ENCODE data around the gene CFAP92. TPM values are rescaled to one million over a fixed set of nuclear protein-coding genes. Genes with fewer than 3 reads are reported as not detected.

The CFAP92 gene
- total RNA-seq, 1 experiment from 2014 or later: 0.16 TPM

DNA sequence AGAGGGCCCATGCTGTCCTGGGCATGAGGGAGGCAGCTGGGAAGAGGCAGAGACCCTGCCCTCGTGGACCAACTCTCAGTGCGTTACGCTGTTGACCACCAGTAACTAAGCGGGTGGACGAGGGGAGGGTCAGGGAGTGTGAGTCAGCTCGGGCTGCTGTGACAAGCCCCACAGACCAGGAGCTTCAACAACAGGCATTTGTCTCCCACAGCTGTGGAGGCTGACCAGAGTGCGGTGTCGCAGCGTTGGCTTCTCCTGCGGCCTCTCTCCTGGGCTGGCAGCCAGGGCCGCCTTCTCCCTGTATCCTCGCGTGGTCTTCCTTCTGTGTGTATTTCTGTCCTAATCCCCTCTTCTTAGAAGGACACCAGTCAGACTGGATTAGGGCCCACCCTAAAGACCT lies 20.3 kb upstream of the CFAP92 start:
- no peak for DNase-seq (ENCODE audit: low read depth, low spot score)
- in situ Hi-C loops (cut with HindIII; ENCODE audit: low pct_unique_long_range_greater_than_20kb, low sequenced_read_pairs): no loop called here

DNA sequence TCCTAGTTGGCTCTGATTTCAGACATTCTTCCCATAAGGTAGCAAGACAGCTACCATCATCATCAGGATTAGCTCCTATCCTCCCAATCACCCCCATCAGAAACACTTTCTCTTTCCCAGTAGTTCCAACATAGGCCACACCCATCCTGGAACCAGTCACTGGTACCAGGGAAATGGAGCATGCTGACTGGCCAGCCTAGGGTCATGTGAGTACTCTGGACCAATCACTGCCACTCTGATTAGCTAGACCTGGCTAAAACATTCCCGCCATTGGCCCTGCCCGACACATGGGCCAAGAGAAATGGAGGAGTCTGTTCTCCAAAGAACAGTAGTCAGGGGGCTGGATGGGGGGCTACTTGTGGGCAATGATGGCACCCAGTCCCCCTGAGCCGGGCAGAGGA lies 19.6 kb upstream of the CFAP92 start:
- in situ Hi-C loops (cut with HindIII; ENCODE audit: low pct_unique_long_range_greater_than_20kb, low sequenced_read_pairs): no loop called here
- peak; percentile 38 for DNase-seq (ENCODE audit: low read depth, low spot score)

DNA sequence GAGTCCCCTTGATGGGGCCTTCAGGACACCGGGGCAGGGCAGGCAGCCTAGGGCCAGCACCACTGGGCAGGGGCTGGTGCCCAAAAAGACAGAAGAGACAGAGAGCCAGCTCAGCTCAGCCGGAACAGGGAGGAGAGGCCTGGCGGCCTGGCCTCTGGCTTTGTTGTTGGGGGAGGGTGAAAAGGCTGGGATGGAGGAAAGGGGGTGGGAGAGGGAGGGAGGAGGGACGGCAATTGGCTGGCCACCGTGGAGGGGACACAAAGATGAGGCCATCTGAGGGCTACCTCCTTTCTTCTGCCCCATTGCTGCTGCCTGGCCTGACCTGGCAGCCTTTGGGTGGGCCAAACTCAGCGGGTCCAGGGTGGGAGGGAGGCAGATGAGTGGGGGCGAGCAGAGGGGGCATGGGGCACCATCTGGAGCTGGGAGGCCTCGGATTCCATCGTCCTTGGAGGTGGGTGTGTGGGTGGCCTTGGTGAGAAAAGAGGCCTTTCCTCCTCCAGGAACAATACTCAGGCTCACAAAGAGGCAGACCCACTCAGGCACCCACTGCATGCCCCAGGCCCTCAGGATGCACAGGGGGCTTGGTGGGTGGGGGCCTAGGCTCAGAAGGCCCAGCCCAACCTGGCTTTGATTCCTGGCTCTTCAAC lies 16.6 kb upstream of the CFAP92 start:
- no peak for DNase-seq (ENCODE audit: low read depth, low spot score)
- in situ Hi-C loops (cut with HindIII; ENCODE audit: low pct_unique_long_range_greater_than_20kb, low sequenced_read_pairs): no loop called here

DNA sequence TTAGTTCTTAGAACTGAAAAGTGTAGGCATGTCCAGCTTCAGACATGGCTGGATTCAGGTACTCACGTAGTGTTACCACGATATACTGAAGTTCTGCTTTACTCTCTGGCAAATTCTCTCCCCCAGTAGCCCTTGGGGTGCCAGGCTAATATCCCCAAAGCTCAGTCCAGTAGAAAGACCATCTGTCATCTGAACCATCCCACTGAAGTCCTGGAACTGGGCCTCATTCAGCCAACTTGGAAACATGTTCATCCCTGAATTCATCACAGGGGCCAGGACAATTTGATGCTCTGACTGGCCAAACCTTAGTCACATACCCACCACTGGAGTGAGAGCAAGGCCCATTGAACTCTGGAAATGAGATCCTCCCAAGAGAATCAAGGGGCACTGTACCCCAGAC lies 15.4 kb upstream of the CFAP92 start:
- in situ Hi-C loops (cut with HindIII; ENCODE audit: low pct_unique_long_range_greater_than_20kb, low sequenced_read_pairs): no loop called here

DNA sequence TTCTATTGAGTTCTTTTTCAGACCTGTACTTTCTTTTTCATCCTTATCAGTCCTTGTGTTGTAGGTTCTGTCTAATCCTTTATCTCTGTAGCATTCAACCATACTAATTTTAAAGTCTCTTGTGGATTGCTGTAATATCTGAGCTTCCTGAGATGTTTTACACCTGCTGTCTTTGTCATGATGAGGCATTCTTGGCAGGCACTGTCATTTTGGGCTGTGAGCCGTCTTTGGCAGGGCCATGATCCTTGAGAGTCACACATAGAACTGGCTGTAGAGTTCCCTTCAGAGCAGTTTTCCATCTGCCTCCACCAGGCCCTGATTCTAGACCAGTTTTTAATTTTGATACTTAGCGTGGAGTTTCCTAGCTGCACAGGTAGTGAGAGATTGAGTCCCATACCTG lies 13.9 kb upstream of the CFAP92 start:
- no peak for DNase-seq (ENCODE audit: low read depth, low spot score)
- in situ Hi-C loops (cut with HindIII; ENCODE audit: low pct_unique_long_range_greater_than_20kb, low sequenced_read_pairs): no loop called here

More for the DNA sequence above, 15.4 kb upstream of the CFAP92 start:
- DNase-seq (ENCODE audit: low read depth, low spot score): no peak

DNA sequence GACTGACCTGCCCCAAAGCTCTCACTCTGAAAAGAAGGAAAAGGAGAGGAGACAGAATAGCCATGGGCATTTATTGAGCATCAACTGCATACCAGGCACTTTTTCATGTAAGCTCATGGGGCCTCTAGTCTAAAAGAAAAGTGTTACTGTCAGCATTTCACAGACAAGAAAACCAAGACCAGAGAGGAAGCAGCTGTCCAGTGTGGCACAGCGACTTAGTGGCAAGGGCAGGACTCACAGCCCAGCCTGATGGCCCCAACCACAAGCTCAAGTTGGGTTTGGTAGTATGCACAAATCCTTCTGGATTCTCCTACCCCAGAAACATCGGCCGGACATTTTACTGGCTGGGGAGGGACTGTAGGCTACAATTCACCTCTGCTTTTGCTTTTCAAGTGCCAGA lies 13.0 kb upstream of the CFAP92 start:
- no peak for DNase-seq (ENCODE audit: low read depth, low spot score)
- in situ Hi-C loops (cut with HindIII; ENCODE audit: low pct_unique_long_range_greater_than_20kb, low sequenced_read_pairs): no loop called here

DNA sequence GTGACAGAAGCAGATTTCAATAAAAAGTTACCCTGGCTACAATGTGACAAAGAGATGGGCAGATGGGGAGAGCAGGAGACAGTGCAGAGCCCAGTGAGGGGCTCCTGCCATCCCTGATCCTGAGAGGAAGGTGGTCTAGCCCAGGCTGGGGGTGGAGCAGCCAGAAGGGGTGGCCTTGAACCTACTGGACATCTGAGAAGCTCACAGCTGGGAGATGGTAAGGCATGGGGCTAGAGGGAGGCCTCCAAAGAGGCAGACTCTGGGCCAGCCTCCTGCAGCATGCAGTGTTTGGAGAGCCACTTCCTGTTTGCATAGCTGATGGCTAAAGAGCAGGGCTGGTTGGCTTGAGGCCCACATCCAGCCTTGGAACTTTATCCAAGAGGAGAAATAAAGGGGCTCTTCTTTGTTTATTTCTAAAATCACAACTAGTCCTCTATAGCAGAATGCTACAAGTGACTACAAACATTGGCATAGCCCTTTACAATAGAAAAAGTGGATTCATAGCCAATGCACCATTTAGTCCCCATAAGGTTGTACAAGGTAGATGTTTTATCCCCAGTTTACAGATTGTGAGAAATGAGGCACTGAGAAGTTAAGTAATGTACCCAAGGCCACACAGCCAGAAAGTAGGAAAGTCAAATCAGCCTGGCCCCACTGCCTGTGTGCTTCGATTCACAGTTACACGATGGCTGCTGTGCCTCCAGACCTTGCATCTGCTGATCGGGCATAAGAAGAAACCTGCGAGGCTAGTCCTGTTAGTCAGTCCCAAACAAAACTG lies 11.8 kb upstream of the CFAP92 start:
- no peak for DNase-seq (ENCODE audit: low read depth, low spot score)
- in situ Hi-C loops (cut with HindIII; ENCODE audit: low pct_unique_long_range_greater_than_20kb, low sequenced_read_pairs): no loop called here

DNA sequence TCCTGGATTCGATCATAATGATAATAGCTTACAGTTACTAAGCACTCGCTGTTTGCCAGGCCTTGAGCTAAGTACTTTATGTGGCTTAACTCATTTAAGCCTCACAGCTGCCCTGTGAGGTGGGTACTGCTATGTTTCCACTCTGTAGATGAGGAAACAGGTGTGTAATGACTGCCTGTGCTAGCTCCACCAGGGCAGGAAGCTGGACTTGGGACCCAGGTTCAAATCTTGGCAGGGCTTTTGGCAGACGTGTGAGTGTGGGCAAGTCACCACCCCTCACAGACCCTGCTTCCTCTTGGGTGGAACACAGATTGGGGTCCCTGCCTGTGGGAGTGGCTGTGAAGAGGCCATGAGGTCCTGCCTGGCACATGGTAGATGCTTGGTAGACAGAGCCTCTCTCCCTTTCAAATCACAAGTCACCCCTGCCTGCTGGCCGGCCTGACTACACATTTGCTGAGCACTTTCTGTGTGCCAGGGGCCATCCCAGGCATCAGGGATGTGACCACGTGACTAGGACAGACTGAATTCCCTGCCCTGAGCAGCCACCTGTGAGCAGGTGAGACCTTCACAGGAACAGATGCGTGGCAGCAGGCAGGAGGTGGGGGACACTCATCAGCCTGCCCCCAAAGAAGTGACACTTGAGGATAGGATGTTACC lies 10.9 kb upstream of the CFAP92 start:
- in situ Hi-C loops (cut with HindIII; ENCODE audit: low pct_unique_long_range_greater_than_20kb, low sequenced_read_pairs): no loop called here

GRCh38 chr3:129003578-129004112 lies 9.8 kb upstream of the CFAP92 start:
- no peak for DNase-seq (ENCODE audit: low read depth, low spot score)
- in situ Hi-C loops (cut with HindIII; ENCODE audit: low pct_unique_long_range_greater_than_20kb, low sequenced_read_pairs): no loop called here

More for the DNA sequence above, 10.9 kb upstream of the CFAP92 start:
- DNase-seq (ENCODE audit: low read depth, low spot score): no peak

DNA sequence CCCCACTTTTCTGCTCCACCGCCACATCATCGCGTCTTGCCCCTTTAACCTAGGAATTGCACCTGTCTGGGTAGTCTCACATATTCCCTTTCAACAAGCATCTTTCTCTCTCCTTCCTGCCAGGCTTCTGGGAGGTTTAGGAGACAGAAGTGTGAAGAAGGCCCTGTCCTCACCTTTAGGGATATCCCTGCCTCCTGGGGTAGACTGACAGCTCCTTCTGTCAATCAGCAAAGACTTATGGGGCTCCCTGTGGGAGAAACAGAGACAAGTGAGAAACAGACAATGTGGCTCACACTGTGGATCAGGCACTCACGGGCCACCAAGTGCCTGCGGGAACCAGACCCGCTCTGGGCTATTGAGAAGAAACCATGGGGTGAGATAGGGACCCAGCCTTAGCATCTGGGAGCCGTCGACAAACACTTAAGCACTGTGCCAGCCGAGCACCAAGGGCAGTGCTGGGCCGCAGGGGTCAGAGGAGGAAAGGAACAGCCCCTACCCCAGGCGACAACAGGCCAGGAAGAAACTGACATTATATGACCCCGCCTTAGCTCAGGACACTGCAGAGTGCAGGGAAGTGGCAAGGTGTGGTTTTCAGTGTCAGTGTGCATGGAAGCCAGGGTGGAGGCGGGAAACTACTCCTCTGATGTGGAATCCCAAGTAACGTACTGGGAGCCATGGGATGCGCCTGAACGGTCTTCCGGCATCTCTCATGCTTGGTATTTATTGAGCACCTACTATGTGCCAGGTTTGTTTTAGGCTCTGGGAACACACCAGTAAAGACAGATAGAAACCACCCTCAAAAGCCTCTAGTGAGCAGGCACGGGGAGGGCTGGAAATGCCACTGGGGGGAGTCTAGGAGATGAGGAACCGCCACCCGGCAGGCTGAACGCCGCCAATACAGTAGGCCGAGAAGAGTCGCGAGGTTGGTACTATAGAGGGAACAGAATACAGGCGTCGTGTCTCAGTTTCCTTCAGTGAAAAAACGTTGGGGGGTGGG lies 9.0 kb upstream of the CFAP92 start:
- in situ Hi-C loops (cut with HindIII; ENCODE audit: low pct_unique_long_range_greater_than_20kb, low sequenced_read_pairs): no loop called here
- DNase-seq (ENCODE audit: low read depth, low spot score): no peak

DNA sequence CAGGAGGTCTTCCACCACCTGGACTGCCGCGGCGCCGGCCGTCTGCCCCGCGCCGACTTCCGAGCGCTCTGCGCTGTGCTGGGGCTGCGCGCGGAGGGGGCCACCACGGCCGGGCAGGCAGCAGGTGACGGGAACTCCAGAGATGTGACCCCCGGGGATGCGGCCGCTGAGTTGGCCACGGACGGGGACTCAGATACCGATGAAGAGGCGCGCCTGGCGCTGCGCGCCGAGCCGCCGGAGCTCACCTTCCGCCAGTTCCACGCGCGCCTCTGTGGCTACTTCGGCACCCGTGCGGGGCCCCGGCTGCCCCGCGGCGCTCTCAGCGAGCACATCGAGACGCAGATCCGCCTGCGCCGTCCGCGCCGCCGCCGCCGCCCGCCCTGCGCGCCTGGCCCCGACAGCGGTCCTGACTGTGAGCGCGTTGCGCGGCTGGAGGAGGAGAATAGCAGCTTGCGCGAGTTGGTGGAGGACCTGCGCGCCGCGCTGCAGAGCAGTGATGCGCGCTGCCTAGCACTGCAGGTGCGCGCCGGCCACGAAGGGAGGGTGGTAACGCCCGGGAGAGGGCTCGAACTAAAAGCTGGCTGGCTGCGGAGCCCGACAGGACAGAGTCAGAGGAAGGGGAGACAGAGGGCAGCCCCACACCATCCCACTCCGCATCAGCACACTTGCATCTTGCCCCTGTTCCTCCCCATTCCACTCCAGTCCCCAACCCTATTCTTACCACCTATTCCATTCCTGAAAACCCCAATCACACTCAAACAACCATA lies 8.1 kb upstream of the CFAP92 start:
- DNase-seq (ENCODE audit: low read depth, low spot score): no peak
- in situ Hi-C loops (cut with HindIII; ENCODE audit: low pct_unique_long_range_greater_than_20kb, low sequenced_read_pairs): no loop called here

GRCh38 chr3:129001101-129001805 lies 7.4 kb upstream of the CFAP92 start, which contains the start of gene EFCC1:
EFCC1 (plus strand) TSS chr3:129001304; CDS start chr3:129001629, 325 bp downstream.
- in situ Hi-C loops (cut with HindIII; ENCODE audit: low pct_unique_long_range_greater_than_20kb, low sequenced_read_pairs): no loop called here

DNA sequence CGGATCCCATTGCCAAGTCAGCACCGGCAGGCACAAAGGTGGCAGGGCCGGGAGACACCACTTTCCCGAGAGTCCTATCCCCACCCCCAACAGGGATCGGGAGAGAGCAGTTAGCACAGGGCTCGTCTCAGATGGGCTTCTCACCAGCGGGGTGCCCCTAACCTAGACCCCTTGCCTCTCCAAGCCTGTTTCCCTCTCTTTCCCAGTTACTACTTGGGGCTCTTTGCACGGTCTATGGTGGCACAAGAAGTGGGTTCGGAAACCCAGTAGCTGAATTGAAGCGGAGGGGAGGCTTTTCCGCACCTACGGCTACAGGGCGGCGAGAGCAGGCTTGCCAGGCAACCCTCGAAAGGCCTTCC lies 6.8 kb upstream of the CFAP92 start:
- no peak for DNase-seq (ENCODE audit: low read depth, low spot score)
- in situ Hi-C loops (cut with HindIII; ENCODE audit: low pct_unique_long_range_greater_than_20kb, low sequenced_read_pairs): no loop called here

More at GRCh38 chr3:129001101-129001805, 7.4 kb upstream of the CFAP92 start, which contains the start of gene EFCC1:
- peak; percentile 37 for DNase-seq (ENCODE audit: low read depth, low spot score)

DNA sequence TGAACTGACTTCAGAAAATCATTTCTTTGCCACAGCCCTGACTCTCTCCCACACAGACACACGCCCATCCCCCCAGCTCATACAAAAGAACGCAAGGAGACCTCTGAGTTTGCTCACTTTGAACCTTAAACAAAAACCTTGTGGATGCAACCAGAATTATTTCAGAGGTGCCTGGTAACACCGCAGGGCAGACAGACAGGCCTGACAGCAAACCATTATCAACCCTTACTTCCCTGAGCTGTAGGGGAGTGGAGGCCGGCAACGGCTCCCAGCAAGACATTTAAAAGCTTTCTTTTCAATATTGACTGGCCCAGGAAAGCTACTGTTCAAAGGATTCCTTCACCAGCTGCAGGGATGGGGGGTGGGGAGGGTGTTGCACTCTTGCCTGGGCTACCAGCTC lies 5.2 kb upstream of the CFAP92 start:
- no peak for DNase-seq (ENCODE audit: low read depth, low spot score)
- in situ Hi-C loops (cut with HindIII; ENCODE audit: low pct_unique_long_range_greater_than_20kb, low sequenced_read_pairs): loop anchor here (10.0 kb wide), 1 partner anchor 126 kb away; the partner anchor contains the start of gene RAB43

DNA sequence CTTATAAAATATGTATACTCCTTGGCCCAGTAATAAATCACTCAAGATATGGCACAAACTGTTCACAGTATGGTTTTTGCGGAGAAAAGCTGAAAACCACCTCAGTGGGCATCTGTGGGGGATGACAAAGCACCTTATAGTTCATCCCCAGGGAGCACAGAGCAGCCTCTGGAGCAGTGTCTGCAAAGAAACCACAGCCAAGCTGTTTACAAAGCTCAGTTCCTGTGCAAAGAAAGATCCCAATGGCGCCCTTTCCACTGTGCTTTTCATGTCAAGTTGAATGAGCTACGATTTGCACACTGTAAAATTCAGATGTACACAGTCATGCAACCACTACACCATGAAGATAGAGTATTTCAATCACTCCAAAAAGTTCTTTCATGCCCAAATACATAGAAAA lies 4.7 kb upstream of the CFAP92 start:
- DNase-seq (ENCODE audit: low read depth, low spot score): peak; percentile 10
- in situ Hi-C loops (cut with HindIII; ENCODE audit: low pct_unique_long_range_greater_than_20kb, low sequenced_read_pairs): loop anchor here (10.0 kb wide), 1 partner anchor 126 kb away; the partner anchor contains the start of gene RAB43
